ENCODE data around the gene SPATA2L. TPM values are rescaled to one million over a fixed set of nuclear protein-coding genes. Genes with fewer than 3 reads are reported as not detected.

SPATA2L gene
- total and polyA plus RNA-seq, 2 of the 8 experiments (the other 6 are each of a cell fraction or from before 2014, with no cell fraction given) = 9.3 to 12.5 TPM

DNA sequence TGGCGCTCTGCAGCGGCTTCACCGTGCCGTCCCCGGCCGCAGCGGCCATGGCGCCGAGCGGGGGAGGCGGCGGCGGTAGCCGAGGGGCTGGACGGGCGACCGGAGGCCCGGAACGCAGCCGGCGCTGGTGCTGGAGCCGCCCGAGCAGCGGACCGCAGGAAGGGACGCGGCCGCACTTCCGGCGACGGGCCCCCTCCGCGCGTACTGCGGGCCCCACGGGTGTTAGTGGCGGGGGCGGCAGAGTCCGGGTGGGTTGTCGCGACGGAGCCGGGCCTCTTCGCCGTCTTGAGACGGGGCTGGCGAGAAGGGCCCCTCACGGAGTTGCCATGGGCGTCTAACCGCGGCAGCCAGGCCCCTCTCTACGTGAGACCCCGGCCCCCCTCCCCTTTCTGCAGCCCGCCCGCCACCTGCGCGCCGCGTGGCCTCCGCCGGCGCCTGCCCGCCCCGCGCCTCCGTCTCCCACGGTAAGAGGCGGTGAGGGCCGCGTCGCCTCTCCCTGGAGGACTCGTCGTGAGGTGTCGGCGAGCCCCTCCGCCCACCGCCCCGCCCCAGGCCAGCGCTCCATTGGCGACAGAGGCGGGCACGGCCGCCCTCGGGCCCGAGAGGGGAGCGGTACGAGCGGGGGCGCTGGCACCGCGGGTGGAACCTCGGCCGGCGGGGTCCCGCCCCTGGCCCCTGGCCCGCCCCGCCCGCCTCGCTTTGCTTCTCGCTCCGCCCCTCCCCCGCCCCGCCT lies 19.5 kb upstream of the SPATA2L start, which contains the start of the genes VPS9D1 and ZNF276 (continued):
- TF ChIP-seq CHD7 (IDR thresholded peaks at IDR 0.05; ENCODE audit: insufficient replicate concordance, low read length) = no peak
- no peak for TF ChIP-seq JUND (IDR thresholded peaks at IDR 0.05; ENCODE audit: low read length)
- TF ChIP-seq SIN3A (conservative IDR thresholded peaks at IDR 0.05 in 1 of 2, IDR thresholded peaks at IDR 0.05 in 1 of 2; ENCODE audit: low read depth in 1 of 2, low read length in 2 of 2) = peak; percentile 30 to 69; a peak in 2 of 4 replicates
- TF ChIP-seq FOSL1 (IDR thresholded peaks at IDR 0.05; ENCODE audit: insufficient read depth, low read depth, low read length) = no peak
- no peak; the same call in 1 of the 2 replicates for TF ChIP-seq KDM5A (IDR thresholded peaks at IDR 0.05; ENCODE audit: low read length)
- no peak for TF ChIP-seq CTBP2 (IDR thresholded peaks at IDR 0.05; ENCODE audit: borderline replicate concordance, insufficient read depth, insufficient read length, low read length)
- no peak for TF ChIP-seq CTCF (IDR thresholded peaks at IDR 0.05; ENCODE audit: control extremely low read depth in 1 of 3, insufficient read depth in 1 of 3, low read depth in 1 of 3, low read length in 3 of 3)

Measured in H1 (cell line).